SK-N-DZ (cell line): ENCODE data around the gene ADCY4.
"Not testable (repeated sequence)": the region's sequence is repeated elsewhere in the genome, so short reads cannot be mapped to it uniquely, and the experiment has no call there.

Experiments used
- DNase-seq: peaks from one replicate; pipeline ENCODE4 v3.0.0-alpha.2; 2015; ENCODE audit warnings: low spot score

The ADCY4 gene

DNA sequence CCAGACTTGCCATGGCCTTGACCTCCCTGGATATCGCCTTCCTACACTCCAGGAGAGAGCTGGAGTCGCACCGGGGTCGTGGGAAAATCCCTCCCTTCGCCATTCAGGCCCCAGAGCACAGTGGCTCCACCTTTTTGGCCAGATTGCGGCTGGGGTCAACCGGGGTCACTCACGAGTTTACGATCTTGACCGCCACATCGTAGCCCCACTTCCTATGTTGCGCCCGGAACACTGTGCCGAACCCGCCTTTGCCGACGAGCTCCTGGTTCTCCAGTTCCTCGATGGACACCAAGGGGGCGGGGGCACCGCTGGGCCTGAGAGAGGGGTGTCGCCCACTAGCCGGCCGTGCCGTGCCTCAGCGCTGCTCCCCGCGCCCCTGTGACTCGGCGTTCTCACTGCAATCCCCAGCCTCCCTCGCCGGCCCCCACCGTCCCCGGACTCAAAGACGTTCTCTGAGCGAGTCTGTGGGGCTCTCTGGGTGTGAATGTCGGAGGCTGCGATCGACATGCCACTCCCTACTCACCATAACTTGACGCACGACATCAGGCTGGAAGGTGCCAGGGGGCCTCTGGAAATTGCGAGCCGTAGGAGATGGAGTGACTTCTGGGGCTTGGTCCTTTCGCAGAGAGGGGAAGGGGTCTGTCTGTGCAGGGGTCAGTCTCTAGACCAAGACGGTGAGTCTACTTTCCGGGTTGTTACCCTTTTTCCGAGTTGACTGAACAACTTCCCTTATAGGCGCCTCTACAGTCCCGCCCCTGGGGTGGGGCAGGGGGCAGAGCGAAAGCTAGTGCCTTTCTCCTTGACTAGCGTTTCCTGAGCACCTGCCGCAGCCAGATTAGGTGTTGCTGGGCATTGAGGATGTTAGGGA is 4.6 kb upstream of the ADCY4 start, which contains the start of gene RIPK3:
RIPK3 (minus strand) TSS at position 708 of the 868 bp plus-strand sequence; CDS start at position 543, 165 bp downstream.
- DNase-seq, result no peak

DNA sequence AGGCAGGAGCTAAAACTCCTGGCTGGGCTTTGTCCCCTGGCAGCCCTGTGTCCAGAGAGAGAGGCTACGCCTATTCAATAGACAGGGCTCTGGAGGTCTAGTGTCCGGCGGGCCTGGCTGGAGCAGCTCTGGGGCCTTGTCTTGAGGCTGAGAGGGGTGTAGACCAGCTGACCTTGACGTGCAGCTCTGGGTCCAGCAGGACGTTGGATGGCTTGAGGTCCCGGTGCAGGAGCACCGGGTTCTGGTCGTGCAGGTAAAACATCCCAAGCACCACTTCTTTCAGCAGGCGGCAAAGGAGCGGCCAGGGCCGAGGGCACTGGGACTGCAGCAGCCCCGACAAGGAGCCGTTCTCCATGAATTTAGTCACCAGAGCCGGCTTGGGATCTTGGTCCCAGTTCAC is 4.0 kb upstream of the ADCY4 start:
- DNase-seq, result no peak

GRCh38 chr14:24337824-24338175 is 2.9 kb upstream of the ADCY4 start:
- DNase-seq, result no peak

DNA sequence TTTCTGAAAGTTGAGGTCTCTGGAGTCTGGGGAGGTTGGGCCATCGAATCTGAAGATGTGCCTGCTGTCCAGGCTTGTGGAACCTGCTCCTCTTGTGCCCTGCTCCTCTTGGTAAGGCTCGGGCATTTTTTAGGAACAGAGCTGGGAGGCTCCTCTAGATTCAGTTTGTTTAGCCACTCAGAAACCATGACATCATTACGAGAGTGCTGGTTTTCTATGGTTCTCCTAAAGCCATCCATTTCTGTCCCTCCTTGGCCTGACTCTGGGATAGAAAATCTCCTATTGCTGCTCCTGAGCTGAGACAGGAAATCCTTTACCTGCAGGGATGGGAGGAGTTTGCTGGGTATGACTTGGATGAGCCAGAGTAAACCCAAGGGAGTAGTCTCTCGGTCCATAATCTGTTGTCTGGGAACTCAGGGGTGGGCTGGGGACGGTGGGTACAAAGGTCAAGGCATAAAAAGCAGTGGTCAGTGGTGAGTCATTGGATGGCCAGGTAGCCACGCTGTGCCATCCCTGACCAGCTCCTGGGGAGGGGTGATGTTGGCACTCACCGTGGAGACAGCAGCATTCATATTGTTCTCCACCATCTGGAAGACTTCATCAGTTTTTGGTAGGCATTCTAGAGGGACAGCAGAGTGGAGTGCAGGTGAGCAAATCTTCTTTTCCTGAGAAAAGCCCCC is 2.4 kb upstream of the ADCY4 start:
- DNase-seq, result no peak

GRCh38 chr14:24335461-24336171 is 745 bp upstream of the ADCY4 start:
- no peak for DNase-seq

- DNase-seq, result peak; percentile 82
Observed at GRCh38 chr14:24332268-24332993, 2.4 kb downstream of the ADCY4 start.

- no peak for DNase-seq
Observed at GRCh38 chr14:24331731-24332267, 3.1 kb downstream of the ADCY4 start.

DNA sequence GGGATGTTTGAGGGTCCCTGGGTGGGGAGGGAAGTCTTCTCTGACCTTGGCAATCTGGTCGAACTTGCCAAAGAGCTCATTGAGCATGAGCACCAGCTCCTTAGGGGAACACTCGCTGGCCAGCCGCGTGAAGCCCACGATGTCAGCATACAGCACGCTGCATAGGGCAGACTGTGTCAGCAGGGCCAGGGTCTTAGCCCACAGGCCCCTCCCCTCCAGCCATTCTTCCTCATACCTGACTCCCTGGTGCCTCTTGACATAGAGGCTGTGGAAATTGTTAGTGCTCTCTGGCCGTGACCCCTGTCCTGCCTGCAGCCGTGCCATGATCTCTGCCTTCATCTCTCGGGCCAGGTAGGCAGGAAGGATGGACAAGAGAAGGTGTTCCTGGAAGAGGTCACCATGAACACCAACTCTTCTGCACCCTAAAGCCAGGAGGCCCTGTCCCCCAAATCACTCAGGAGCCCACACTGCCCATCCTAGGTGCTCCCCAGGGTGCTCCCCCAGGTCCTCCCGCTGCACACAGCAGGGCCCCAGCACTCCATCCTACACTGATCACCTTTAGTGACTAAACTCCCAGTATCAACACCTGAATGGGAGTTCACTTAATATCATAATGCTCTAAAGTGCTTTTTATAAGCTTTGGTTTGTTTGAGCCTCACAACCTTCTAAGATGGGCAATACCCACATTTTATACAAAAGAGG is 3.7 kb downstream of the ADCY4 start:
- no peak for DNase-seq

GRCh38 chr14:24329736-24330135 is 5.1 kb downstream of the ADCY4 start:
- no peak for DNase-seq

- no peak for DNase-seq
Observed at GRCh38 chr14:24329073-24329663, 5.7 kb downstream of the ADCY4 start.

DNA sequence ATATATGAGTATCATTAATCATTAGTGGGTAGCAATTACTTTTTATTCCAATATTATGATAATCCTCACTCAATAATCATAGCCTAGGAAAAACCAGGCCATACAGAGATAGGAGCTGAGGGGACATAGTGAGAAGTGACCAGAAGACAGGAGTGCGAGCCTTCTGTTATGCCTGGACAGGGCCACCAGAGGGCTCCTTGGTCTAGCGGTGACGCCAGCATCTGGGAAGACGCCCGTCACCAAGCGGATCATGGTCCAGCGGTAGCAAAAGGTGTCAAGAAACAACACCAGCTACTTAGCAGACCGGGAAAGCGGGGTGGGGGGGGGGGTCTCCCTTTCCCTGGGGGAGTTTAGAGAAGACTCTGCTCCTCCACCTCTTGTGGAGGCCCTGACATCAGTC is 7.0 kb downstream of the ADCY4 start:
- not testable (repeated sequence) for DNase-seq

DNA sequence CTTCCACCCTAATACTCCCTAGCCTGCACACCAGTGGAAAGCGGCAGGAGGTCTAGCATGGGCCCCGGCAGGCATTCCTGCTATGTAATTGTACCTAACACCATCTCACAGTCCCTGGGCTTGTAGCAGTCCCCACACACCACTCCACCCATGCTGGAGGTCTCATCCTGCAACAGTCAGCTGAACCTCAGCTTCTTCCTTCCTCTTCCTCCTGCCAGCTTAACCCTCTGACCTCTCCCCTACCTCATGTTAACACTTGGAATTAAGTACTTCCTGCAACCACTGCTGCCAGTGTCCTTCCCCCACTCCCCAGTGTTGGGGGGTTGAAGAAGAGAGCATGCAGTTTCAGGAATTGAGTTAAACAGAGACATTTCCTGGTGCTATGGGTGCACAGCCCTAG is 7.6 kb downstream of the ADCY4 start:
- no peak for DNase-seq

DNA sequence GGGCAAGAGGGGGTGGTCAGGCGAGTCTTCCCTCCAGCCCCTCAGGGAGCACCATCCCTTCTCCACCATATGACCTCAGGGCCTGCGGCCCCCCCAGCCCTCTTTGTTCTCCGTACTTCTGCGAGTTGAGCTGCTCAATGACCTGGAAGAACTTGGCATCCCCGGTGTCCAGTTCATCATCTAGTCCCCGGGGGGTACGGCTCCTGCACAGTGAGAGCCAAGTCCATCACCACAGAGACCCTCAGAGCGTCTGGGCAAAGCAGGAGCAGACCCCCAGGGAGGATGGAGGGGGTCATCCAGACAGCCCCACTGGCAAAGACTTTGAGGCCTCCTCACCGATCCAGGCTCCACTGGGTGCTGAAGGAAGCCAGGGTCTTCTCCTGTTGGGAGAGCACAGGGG is 8.9 kb downstream of the ADCY4 start:
- DNase-seq, result no peak

DNA sequence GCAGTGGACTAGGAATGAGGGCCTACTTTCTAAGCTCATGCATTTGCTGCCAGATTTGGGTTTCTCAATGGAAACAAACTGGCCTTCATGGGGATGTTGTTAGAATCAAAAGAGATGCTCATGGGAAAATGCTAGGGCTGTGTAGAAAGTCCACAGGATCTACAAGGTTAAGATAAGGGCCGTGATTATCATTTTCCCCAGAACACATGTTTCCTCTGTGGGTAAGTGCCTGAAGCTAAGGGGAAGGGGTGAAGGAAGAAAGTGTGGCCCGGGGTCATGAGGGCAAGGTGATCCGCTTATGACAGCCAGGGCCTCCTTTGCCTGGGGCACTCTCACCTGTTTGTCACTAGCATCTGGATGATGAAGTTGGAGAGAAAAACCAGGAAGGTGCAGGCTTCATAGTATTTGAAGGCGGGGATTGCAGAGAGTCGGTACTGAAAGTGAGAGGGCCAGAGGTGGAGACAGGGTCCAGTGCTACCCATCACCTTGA is 9.8 kb downstream of the ADCY4 start:
- no peak for DNase-seq

DNA sequence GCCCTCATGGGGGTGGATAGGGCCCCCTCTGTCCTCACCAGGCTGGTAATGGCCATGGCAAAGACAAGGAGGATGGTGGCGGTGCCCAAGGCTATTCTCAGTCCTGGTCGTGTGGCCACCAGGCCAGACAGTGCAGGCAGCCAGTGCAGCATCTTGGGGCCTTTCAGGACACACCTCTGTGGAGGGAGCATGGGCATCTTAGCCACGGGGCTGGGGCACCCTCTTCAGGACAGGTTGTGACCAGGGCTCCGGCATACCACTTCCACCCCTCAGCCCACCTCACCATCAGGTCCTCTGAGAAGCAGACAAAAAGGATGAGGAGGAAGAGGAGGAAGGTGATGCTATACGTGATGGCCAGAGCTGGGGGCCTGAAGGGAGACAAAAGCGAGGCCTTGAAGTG is 10.8 kb downstream of the ADCY4 start:
- no peak for DNase-seq

DNA sequence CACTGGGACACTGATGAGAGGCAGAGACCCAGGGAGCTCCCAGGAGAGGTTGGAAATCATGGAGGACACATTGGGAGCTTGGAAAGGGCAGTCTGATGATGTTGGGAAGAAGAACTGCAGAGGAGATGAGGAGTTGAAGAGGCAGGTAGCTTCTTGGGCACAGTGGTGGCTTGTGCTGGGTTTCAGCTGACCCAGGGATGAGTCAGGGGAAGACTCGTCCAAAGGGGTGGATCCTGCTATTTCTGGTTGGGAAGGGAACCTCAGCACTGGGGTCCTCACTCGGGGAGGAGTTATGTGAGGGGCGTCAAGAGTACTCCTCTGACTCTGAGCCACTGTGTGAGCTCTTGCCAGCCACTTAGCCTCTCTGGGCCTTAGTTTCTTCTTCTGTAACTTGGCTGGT is 11.5 kb downstream of the ADCY4 start:
- no peak for DNase-seq

GRCh38 chr14:24322672-24323071 is 12.2 kb downstream of the ADCY4 start:
- no peak for DNase-seq

DNA sequence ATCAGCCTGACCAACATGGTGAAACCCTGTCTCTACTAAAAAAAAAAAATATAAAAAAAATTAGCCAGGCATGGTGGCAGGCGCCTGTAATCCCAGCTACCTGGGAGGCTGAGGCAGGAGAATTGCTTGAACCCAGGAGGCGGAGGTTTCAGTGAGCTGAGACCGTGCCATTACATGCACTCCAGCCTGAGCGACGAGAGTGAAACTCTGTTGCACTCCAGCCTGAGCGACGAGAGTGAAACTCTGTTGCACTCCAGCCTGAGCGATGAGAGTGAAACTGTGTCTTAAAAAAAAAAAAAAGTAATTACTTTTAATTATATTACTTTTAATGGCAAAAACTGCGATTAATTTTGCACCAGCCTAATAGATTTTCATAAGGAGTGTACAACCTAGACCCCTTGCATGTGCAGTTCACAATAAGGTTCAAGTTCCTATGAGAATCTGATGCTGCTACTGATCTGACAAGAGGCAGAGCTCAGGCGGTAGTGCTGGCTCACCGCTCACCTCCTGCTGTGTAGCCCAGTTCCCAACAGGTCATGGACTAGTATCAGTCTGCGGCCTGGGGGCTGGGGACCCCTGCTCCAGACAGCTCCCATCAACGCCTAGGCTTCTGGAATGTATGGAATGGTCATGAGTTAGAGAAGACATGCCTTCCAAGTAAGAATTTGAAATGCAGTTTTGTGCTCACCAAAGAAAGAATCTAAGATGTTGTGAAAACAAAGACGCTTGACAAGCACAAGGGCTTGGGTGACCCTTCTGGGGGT is 13.5 kb downstream of the ADCY4 start:
- no peak for DNase-seq

- no peak for DNase-seq
Observed at GRCh38 chr14:24317141-24317928, 17.5 kb downstream of the ADCY4 start.
